Measurements from ENCODE around the gene AKAP6.

AKAP6 gene

DNA sequence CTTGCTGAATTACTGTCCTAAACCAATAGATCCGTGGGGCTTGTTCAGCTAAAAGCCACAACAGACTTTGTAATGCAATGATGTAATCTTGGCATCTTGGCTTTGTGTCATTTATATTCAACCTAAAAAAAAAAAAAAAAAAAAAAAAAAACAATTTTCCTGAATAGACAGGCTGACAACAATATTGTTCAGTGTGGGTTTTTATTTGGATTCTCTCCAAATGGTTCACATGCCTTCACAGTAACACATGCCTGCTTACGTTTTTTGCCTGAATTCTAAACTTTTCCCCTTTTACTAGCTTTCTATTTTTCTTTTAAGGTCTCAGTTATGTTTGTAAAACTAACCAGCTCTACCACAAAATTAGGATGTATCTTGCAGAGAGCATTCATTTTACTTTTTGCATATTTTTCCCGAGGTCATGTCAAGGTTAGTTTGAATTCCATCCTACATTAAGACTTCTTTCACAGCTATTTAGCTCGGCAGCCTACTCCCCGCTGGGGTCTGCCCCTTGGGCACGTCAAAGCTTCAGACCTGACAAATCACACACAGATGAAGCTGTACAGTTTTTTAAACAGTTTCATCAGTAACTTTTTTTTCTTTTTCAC, 395.9 kb downstream of the AKAP6 start:
- DNase-seq, result no peak

DNA sequence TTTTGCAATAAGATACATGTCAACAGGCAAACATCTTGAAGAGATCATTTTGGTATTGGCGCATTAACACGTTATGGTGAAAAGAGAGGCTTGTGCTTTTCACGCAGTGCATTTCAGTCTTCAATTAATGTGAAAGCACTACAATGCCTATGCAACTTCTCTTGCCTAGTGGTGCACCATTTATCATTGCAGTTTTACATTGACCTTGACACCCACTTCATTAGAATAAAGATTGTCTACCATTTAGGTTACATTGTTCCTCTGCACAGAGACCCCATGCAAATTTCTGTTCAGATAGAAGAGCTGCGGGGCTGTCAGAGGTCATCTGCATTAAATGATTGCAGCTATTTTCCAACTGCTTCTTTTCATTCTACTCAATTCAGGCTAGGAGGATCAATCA, 397.4 kb downstream of the AKAP6 start:
- DNase-seq, result no peak

DNA sequence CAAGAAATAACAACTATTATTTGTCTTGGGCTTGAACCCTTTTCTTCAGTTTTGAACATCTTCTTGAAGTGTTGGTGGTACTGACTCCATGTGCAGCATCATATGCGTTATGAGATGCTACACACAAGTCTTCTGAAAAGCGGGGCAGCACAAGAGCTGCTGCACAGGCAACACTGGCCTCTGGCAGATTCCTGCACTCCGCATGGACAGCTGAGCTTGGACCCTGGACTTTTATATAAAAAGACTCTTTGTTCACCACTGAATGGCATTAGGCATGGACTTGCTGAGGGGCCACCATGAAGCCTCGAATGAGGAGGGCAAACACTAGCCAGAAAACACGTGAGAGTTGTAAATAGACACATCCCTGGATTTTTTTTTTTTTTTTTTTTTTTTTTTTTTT, 398.7 kb downstream of the AKAP6 start:
- no peak for DNase-seq

DNA sequence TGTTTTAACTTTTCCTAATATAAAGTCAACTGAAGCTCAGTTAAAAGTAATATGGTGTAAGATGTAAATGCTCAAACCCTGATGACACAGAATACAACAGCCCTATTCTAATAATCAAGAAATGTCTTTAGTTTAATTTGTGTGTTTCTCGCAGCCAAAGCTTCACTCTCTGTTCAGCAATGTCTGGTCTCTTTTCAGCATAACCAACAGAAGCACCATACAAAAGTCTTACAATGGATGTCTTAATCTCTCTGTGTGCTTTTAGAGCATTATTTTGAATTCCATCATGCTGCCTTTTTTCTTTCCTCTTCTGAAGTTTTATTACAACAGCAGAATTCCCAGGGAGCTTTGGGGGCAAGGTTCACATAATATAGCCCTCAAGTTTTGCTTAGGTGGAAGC, 399.4 kb downstream of the AKAP6 start:
- DNase-seq, result no peak

DNA sequence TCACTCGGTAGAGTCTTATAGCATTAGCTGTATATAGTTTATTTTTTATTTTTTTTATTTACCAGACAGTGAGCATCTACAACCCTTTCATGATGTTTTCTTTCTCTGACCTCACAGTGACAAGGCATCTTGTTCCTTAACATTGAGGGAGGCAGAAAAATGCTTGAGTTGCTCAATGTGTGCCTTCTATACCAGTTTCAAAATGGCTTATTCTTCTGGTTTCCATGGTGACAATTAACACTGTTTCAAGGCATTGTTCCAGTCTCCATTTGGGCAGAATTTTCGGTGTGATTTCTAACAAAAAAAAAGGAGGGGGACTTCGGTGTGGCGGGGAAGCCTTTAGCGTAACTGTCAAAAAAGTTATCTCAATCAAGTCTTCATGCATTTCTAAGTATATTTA, 399.9 kb downstream of the AKAP6 start:
- DNase-seq, result no peak

DNA sequence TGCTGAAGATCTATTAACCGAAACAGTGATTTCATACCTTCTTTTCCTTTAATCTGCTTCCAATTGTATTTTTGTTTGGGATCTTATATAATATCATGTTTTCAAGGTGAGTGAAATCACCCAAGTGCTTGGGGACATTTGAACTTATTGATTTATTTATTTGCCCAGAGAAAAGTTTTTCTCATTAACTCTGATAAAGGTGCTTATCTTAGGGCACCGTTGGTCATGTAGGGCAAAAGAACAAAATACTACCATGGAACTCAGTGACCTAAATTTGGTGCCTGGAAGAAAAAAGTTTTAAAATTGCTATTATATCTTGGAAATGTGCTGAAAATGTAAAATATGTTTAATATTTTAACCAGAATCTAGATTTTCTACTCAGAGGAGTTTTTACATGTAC, 402.2 kb downstream of the AKAP6 start:
- no peak for DNase-seq

DNA sequence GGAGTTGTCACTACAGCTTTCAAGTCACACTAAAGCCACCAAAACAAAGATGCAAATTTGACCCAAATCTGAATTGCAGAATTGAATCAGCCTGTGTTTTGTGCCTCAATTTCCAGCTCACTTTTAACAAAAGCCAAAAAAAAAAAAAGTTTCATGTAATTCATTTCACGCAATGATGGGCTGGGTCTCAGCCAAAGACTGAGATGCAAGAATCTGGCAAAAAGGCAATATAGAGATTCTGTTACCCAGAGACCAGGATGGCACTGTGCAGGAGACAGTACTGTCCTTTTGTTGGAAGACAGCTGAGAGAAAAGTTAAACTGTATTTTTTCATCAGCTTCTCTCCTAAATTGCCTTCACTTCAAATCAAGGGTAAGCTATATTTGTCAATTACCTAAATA, 403.9 kb downstream of the AKAP6 start:
- DNase-seq, result no peak

DNA sequence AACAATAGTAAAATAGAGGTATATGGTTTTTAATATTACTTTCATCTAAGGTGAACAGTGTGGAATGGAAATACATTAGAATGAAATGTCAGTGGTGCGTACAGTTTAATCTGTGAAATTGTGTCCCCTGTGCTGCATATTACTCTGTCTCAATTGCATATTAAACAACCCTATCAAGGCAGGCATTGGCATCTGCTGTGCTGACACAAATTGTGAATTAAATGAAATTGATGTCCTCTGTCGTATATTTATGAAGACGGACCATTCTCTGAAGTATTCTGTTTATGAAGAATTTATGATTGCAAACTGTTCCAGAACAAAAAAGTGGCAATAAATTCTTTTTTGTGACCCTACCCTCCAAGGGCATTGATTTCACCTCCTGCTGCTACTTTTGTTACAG, 405.2 kb downstream of the AKAP6 start:
- no peak for DNase-seq

DNA sequence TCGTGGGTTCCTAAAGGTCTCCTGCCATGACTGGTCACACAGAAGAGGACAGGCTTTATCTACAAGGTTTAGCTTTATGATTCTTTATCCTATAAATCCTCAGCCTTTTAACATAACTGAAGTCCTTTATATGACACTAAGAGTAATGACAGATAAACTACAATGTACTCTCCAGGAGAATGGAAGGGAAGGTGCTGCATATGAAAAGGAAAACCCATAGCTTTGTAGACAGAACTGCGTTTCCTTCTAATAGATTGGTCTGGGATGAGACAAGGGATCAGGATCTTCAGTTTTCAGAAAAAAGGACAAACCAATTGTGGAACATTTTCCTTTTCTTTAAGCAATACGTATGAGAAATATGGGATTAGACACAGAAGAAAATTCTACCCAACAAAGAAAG, 408.5 kb downstream of the AKAP6 start:
- no peak for DNase-seq

DNA sequence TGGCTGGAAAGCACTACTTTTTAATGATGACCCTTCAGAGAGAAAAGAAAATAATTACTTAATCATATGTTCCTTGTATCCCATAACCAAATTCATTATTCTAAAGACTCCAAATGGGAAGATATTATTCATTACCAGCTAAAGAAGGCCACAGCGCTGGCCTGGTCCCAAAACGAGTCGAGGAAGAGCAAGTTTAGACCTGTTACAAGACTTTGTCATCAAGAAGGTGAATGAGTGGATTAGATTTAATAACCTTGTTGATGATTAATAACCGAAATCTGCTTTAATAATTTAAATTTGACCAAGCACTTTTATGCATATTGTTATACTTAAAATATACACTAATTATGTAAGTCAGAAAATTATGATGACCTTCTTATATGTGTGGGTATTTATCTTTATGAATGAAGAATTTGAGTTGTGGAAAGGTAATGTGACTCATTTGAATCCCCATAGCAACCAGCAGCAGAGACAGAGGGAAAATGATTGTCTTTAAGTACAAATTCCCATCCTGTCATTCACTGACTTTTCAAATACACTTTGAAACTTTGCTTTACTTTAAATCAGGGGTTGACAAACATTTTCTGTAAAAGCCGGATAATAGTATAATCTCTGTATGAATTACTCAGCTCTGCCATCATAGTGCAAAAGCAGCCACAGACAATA, 409.2 kb downstream of the AKAP6 start:
- no peak for DNase-seq

DNA sequence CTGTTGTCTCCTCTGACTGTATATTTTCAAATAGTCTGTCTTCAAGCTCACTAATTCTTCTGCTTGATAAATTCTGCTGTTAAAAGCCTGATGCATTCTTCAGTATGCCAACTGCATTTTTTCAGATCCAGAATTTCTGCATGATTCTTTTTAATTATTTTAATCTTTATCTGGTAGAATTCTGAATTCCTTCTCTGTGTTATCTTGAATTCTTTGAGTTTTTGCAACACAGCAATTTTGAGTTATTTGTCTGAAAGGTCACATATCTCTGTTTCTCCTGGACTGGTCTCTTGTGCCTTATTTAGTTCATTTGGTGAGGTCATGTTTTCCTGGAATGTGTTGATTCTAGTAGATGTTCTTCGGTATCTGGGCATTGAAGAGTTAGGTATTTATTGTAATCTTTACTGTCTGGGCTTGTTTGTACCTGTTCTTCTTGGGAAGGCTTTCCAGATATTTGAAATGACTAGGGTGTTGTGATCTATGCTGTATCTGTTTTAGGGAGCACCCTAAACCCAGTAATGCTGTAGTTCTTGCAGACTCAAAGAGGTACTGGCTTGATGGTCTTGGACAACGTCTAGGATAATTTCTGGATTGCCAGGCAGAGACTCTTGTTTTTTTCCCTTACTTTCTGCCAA, 415.8 kb downstream of the AKAP6 start:
- no peak for DNase-seq

DNA sequence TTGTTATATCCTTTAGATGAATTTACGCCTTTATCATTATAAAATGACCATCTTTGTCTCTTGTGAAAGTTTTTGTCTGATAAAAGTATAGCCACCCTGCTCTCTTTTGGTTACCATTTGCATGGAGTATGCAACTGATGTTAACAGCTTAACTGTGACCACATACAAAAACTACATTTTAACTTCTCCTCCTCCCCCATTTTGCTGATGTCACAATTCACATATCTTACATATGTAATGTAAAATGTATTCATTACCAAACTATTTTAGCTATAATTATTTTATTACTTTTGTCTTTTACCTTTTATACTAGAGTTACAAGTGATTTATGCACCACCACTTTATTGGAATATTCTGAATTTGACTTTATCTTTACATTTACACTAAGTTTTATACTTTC, 425.1 kb downstream of the AKAP6 start:
- no peak for DNase-seq

DNA sequence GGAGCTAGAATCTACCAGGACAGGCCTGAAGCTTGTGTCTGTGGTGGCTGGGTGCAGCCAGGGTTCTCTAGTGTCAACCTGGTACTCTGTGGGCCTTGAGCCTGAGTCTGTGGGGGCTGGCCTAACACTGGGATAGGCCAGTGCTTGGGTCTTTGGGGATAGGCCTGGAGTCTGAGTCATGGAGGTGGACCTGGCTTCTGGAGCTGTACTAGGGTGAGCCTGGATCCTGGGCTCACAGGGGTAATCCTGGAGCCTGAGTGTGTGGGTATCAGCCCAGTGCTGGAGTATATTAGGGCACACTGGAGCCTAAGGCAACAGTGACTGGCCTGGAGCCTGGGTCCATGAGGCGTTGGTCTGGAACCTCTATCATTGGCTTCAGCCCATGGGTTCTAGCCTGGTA, 427.1 kb downstream of the AKAP6 start:
- DNase-seq, result no peak

DNA sequence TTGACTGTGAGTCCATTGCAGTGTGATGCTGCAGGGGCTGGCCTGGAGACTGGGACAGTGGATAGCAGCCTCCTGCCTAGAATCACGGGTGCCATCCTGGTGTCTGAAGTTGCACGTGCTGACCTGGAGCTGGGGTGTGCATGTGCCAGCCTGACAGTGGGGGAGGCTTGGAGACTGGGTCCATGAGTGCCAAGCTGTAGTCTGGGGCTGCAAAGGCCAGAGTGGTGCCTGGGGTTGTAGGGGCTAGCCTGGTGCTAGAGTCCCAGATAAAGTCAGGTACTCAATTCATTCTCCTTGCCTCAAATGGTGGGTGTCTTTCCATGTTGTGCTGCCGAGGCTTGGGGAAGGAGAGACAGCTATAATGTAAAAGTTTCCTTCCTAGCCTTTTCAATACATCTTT, 427.7 kb downstream of the AKAP6 start:
- no peak for DNase-seq

DNA sequence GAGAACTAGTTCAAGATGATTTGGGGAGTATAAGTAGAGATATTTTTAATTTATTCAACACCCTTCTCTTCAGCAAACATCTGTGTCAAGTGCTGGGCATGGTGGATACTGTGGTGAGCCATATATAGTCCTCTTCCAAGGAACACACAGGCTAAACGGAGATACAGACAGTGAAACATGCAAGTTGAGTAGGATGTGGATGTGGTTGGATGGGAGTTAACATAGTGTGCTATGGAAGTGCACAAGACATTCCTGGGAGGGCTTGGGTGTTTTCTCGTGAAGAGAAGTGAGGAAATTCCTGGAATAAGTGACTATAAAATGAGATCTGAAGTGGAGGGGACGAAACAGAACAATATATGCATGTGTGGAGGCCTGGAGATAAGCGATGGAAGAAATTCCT, 428.5 kb downstream of the AKAP6 start:
- no peak for DNase-seq

DNA sequence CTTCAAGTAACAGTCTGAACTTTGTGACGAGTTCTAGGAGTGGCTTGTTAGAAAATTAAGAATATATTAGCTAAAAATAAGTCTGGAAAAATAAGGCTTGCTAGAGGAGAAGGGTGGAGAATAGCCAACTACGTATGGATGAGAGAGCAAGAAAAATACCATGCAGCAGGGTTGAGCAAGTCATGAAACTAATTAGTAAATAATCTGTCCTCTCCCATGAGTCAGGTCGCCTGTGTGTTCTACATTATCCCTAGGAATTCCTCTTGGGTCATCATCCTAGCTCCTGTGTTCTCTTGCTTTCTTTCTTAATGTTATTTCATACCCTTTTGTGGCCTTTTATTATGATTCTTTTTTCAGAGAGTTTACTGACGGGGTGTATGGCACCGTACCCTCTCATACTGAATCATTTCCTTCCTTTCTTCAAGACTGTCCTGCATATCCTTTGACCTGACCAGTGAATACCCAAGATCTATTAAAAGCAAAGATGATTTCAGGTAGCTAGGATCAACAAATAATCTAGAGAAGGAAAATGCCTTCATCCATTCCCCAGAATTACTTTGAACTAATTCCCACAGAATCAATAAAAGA, 432.4 kb downstream of the AKAP6 start:
- DNase-seq, result no peak

DNA sequence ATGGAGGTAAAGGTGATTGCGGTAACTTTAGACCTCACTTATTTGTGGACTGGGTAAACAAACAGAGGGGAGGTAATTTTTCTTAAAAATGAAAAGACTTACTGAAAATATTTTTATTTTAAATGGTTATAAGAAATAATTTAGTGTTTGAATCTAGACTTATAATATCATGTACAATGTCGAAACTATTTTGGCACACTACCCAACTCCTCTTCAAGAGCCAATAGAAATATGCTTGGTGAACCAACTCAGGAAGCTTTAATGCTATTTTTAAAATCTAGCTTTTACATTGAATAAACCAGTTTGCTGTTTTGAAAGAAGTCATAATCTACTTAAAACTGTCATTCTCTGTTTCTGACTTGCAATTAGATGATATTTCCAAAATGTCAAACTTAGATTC, 433.8 kb downstream of the AKAP6 start:
- DNase-seq, result no peak

DNA sequence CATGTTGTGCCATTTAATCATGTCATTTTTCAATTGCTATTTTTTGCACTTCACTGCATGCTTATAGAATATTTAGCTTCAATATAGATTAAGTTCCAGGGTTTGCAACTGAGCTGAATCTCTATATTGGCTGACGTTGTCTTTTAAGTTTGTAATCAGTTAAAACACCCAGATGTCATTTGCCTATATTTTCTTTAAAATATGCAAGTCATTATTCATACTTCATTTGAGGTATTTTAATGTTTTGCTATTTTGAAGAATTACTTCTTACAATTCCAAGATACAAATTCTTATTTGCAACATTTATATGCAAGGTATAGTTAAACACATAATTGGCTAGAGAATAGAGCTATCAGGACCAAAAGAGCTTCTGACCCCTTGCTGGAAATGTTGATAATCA, 434.6 kb downstream of the AKAP6 start:
- DNase-seq, result no peak

DNA sequence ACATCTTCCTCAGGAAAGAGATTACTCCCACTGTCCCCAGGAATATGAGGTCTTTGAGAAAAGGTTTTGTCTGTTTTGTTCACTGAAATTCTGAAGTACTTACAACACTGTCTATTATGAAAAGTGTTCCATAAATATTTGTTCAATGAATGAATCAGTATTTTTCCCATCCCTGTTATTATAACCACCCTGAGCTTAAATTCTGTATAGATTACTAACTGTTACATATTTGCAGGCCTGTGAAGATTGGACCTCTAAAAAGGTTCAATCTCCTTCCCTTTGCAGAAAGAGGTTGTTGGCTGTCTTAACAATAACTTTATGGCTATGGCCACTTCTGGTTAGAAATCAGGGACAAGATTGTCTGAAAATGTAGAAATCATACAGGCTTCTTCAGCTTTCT, 435.0 kb downstream of the AKAP6 start:
- DNase-seq, result no peak

DNA sequence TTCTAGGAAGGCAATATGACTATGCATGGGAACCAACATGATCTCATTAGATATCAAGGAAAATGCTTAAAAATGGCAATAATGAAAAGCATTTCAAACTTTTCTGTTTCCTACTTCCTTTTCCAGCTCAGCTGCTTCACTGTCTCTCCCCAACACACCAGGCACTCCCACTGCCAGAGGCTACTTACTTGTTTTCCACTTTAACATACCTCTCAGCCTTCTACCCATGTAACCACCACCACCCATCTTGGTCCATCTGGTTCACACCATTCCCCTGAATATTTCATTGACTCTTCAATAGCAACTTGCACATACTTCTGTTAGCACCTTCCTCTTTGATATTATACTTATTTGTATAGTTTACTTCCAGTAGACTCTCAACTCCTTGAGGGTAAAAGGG, 441.3 kb downstream of the AKAP6 start:
- DNase-seq, result no peak

DNA sequence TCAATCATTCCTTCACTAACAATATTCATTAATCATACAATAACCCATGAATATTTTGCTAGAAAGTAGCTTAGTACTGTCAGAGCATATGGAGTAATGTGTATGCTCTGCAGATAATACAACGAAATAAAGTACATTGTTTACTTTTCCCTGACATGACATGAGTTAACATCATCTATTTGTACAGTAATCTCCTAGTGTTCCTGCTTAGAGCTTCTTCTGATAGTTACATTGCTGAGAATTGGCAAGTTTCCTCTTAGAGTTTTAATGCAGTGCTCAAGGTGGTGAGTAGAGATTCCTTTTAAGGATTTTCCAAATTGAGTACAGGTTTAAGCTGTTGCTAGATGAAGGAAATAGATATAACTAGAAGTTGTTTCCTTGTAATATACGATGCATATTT, 445.1 kb downstream of the AKAP6 start:
- DNase-seq, result no peak

DNA sequence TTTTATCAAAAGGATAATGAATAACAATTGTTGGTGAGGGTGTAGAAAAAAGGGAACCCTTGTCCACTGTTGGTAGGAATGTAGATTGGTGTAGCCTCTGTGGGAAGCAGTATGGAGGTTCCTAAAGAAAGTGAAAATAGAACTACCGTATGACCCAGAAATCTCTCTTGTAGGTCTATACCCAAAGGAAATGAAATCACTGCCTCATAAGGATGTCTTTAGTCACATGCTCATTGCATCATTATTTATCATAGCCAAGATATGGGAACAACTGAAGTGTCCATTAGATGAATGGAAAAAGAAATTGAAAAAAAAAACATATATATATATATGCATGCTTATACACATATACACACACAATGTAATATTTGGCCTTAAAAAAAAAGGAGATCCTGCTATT, 450.7 kb downstream of the AKAP6 start:
- no peak for DNase-seq

DNA sequence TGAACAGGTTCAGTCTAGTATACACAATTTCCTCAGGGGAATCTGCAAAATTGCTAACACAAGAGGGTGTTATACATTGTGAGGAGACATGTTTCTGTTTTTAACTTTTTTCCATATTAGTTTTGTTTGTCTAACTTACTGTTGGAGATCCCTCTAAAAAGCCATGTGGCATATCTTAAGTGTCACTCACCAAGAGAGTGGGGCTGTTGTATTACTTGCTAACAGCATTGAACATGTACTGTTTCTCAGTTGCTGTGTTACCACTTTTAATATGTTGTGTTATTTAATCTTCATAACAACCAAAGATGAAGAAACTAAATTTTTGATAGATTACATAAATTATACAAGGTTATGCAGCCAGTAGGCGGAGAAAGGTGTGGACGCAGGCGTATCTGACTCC, 455.3 kb downstream of the AKAP6 start:
- no peak for DNase-seq

DNA sequence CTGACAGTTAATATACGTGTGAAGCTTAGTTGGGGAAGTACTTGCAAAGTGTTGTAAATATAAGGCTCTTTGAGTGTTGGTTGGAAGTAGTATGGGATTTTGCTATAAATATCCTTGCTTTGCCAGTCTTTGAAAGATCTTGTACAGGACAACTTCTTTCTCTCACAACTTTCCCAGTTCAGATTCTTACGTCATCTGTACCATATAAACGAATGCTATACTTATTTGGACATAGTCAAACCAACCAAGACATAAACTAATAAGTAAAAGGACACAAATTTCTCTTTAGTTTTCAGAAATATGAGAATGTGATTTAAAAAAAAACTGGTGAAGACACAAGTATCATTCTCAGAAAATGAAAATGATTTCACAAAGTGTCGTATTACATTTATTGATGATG, 456.5 kb downstream of the AKAP6 start:
- DNase-seq, result no peak

DNA sequence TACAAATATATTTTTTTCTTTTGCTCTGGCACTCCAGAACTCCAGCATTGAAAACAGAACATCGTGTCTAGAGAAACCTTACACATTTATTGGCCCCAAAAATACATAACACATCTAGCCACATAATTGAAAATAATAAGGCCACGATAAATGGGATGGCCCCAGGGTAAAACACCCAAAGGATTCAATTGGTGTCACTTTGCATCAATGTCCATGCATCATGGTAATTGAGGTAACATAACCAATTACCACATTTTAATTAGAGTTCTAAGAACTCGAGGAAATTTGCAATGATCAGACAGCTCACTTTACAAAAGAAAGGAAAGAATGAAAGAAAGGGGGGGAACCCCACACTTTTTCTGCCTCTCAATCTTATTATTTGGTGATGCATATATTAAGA, 457.8 kb downstream of the AKAP6 start:
- DNase-seq, result no peak
